GM21528 (cell line): ENCODE data around the gene HERC6.
"Not testable (repeated sequence)": the region's sequence is repeated elsewhere in the genome, so short reads cannot be mapped to it uniquely, and the experiment has no call there.

Source experiments
- ATAC-seq: cut with Tn5 transposase; IDR thresholded peaks from one replicate; pipeline ENCODE4 v1.9.1; 2021; ENCODE audit warnings: mild to moderate bottlenecking, moderate library complexity; ENCODE audit not compliant: unreplicated experiment, low FRiP score

The HERC6 gene

DNA sequence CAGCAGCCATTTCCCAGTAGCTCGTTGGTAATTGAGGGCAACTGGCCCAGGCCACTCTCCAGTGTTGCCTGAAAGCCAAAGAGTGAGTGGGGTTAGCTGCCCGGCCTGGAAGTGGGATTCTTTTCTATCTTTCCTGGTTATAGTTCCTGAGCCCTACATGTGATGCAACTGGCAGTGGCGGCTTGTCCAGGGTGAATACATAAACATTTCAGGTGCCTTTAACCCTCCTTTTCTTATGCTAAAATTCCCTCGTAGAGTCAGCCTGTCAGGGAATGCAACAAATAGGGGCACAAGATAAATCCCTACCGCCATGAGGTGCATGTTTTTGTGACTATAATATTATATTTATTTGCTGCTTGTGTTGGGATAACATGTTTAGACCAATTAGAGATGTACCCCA lies 64.8 kb downstream of the HERC6 start:
- ATAC-seq: no peak

DNA sequence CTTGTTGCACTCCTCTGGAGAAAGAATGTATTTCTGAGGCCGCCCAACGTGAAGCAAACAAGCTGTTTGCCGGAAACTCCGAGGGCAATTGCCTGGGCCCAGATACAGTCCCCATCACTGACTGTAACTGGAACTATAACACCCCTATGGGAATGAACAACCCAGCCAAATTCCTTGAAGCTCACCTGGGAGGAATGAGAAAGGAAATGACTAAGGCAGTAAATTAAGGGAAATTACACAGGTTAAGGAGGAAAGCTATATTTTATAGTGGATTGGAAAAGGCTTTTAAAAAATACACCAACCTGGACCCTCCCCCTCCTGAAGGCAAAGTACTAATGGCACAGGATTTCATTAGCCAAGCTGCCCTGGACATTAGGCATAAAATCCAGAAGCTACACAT lies 66.6 kb downstream of the HERC6 start:
- no peak for ATAC-seq

DNA sequence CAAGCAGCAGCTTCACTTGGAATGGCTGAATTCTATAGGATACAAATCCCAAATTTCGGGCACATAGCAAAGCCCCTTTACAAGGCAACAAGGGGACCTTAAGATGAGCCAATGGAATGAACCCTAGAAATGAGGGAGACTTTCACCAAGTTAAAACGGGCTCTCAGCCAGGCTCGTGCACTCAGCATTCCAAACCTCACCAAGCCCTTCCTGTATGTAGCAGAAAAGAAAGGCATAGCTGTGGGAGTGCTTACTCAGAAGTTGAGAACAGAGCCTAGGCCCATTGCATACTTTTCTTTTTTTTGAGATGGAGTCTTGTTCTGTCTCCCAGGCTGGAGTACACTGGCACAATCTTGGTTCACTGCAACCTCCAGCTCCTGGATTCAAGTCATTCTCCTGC lies 67.5 kb downstream of the HERC6 start:
- no peak for ATAC-seq

DNA sequence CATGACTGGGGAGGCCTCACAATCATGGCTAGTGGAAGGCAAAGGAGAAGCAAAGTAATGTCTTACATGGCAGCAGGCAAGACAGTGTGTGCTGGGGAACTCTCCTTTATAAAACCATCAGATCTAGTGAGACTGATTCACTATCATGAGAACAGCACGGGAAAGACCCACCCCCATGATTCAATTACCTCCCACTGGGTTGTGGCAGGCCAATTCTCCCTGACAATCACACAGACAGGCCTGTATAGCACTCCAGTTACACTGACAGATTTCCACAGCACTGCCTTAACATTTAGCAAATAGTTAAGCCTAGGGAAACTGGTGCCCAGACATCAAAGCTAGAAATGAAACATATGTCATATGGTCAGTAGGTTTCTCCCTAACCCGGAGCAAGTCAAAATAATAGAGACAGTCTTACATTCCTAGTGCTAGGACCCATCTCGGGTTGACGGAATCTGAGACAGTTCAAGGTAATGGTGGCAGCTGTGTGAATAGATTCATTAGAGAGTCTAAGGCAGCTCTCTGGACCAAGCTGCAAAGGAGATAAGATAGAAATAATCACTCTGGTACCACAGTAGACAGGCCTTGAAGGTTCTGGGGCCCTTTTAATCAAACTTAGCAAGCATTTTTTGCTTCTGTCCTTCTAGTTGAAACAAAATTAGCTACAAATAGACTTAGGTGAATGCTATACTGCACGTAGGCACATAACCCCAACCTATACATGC lies 68.9 kb downstream of the HERC6 start:
- no peak for ATAC-seq

DNA sequence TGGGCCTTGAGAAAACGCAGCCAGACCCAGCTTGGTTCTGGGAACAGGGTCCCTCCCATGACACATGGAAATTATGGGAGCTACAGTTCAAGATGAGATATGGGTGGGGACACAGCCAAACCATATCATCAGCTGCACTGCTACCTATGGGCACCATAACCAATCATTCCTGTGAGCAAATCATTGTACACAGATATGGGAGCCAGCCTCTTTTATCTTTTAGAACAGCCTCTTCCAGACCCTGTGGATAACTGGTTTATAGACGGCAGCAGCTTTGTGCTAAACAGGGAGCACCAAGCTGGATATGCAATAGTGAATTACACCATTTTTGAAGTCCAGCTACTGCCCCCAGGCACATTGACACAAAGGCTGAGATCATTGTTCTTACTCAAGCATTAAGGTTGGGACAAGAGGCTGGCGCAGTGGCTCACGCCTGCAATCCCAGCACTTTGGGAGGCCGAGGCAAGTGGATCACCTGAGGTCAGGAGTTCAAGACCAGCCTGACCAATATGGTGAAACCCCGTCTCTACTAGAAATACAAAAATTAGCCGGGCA lies 69.6 kb downstream of the HERC6 start:
- not testable (repeated sequence) for ATAC-seq

DNA sequence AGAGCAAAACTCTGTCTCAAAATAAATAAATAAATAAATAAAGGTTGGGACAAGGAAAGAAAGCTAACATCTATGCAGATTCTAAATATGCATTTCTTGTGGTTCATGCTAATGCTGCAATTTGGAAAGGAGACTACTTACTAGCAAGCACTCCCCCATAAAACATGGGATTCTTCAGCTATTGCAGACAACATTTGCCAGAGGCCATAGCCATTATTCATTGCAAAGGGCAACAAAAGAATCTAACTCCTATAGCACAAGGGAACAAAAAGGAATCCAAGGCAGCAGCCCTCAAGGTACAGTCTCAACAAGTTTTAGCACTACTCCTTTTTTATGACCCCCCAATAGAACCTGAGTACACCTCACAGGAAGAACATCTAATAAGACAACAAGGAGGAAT lies 70.2 kb downstream of the HERC6 start:
- ATAC-seq: no peak

DNA sequence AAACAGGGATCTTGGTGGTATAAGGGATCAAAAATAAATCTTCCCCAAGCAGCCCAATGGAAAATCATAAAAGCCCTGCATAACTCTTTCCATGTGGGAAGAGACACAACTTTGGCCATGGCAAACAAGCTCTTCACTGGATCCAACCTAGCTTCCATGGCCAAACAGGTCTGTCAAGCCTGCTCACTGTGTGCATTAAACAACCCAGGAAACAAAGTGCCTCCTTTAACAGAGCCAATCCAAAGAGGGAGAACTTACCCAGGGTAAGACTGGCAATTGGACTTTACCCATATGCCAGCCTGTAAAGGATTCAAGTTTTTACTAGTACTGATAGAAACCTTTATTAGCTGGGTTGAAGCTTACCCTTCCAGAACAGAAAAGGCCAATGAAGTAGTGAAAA lies 70.6 kb downstream of the HERC6 start:
- ATAC-seq: no peak

DNA sequence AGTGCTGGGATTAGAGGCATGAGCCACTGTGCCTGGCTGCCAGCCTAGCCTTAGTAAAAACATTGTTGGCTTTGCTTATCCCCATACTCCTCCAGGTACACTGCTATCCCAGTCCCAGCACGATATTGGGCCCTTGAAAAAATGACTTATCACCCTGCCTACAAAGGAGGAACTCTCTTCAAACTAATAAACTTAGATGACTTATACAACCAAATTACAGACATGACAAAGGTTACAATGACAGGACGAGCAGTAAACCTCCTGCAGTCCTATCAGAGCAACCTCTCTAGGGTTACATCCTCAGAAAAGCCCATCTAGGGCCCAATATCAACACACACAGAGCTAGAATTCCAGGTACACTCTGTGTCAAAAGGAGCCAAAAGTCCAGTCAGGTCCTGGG lies 72.6 kb downstream of the HERC6 start:
- no peak for ATAC-seq

DNA sequence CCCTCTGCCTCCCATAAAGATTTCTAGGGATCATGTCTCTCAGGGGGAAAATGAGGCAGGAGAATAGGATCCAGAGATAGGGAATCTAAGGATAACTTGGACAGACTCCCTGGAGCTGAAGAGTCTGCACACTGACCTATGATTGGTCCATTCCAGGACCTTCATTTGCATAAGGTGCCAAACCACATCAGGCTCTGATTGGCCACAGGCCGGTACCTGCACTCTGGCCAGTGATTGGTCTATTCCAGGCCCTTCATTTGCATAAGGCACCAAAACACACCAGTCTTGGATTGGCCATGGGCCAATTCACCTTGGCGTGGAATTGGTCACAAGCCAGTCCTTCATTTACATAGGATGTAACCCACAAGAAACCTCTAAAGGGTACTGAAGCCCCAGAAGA lies 74.3 kb downstream of the HERC6 start:
- no peak for ATAC-seq

DNA sequence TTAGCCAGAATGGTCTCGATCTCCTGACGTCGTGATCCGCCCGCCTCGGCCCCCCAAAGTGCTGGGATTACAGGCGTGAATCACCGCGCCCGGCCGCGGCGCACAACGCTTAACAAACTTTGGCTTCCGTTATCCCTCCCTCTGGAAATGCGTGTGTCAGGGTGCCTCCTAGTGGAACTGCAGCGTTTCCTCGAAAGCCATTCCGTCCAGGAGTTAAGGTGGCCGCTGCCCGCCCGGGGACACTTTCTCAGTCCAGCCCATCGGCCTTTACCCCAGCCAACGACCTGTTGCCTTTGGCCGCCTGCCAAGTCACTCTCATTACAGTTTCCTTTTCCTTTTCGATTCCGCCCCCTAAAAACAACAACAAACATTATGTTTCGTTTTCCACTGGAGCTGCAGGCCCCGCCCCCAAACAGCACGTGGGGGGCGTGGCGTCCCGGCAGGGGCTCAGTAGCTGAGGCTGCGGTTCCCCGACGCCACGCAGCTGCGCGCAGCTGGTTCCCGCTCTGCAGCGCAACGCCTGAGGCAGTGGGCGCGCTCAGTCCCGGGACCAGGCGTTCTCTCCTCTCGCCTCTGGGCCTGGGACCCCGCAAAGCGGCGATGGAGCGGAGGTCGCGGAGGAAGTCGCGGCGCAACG lies 78.1 kb downstream of the HERC6 start, which contains the start of gene HERC5:
TSS of gene HERC5 (plus strand) at position 450 of the 637 bp plus-strand sequence. CDS start at position 601, 151 bp downstream.
- ATAC-seq: peak; percentile 95

DNA sequence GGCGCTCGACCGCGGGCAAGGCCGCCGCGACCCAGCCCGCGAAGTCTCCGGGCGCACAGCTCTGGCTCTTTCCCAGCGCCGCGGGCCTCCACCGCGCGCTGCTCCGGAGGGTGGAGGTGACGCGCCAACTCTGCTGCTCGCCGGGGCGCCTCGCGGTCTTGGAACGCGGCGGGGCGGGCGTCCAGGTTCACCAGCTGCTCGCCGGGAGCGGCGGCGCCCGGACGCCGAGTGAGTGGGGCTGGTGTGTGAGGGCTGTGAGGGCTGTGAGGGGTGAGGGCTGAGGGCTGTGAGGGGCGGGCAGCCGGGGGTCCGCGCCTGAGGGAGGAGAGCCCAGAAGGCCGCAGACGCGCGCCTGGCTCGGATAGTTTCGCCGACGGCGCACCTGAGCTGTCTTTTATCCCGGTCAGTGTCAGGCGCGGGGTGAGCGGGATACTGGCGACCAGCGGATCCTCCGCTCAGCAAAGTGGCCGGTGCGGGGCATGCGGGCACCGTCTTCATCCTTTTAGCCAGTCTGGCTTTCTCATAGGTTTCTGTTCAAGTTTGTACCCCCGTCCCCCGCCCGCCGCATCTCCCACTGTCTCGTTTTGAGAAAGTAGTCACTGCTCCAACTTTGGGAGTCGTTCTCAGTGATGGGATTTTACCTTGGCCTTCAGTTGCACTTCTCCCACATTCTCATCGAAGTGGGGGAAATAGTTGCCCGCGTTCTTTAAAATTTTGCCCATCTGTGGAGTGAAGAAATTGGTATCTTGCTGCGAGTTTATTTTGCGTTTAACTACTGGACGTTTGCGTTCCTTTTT lies 78.9 kb downstream of the HERC6 start:
- ATAC-seq: peak; percentile 49

DNA sequence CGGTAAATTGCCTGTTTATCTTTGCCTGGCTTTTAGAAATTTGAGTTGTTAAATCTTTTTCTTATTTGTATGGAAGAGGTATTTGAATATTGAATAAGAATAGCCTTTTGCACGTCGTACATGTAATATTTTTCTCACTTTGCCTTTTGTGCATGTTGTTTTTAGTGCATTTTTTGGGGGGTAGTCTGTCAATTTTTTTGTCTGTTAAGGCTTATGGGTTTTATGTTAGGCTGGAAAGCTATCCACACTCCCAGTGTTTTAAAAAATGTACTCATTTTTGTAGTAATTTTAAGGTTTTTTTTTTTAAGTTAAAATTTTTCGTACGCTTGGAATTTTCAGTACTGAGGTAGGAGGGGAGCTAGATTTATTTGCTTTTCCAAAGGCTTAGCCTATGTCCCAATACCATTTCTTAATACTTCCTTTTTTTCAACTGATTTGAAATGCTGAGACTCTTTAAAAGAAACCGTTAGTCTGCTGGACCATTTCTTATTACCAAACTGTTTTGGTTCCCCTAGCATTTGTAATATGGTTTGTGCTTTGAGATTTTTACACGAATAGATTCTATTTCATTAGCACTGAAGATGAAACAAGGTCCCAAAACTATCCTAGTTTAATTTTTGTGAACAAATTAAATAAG lies 79.6 kb downstream of the HERC6 start:
- ATAC-seq: no peak

DNA sequence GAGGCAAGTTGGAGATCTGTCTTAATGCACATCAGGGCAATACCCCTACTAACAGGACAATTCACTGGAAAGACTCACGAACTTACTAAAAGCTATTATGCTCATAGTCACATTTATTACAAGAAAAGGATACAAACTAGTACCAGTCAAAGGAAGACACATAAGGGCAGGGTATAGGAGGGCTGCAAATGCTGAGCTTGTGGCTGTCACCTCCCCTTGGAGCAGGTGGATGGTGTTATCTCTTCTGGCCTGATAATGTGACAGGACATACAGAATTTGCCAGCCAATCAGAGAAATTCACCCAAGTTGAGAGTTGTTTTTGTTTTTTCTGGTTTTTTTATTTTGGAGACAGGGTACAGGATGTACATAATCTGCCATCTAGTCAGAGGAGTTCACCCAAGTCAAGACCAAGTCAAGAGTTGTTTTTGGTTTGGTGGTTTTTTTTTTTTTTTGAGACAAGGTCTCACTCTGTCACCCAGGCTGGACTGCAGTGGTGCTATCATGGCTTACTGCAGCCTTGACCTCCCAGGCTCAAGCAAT lies 87.1 kb downstream of the HERC6 start:
- no peak for ATAC-seq

DNA sequence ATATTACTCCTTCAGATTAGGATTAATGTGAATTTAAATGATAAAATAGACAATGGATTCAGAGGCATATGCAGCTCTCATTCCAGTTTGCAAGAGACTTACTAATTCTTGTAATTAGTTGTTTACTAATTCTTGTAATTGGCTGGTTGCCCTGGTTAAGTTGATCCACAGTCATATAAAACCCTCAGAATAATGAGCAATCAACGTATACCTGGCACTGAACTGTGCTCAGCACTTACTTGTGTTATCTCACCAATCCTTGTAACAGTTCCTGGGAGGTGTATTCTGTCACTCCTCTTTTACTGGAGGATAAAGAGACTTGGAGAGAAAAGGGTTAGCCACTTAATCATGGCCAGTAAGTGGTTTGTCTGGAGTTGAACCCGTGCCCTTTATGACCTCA lies 88.7 kb downstream of the HERC6 start:
- ATAC-seq: no peak

DNA sequence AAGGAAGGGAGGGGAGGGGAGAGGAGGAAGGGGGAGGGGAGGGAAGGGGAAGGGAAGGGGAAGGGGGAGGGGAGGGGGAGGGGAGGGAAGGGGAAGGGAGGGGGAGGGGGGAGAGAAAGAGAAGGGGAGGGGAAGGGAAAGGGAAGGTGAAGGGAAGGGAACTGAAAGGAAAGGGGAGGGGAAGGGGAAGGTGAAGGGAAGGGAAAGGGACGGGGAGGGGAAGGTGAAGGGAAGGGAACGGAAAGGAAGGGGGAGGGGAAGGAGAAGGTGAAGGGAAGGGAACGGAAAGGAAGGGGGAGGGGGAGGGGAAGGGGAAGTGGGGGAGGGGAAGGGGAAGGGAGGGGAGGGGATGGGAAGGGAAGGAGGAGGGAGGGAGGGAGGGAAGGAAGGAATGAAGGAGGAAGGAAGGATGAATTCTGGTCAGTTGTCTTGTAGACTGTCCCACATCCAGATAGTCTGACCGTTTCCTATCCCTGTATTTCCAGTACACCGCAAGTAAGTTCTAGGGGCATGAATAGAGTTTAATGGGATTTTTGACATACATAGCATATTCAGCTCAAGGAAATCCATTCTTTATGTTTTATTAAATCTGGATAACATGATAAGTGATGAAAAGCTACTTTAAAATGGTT lies 98.7 kb downstream of the HERC6 start:
- no peak for ATAC-seq

DNA sequence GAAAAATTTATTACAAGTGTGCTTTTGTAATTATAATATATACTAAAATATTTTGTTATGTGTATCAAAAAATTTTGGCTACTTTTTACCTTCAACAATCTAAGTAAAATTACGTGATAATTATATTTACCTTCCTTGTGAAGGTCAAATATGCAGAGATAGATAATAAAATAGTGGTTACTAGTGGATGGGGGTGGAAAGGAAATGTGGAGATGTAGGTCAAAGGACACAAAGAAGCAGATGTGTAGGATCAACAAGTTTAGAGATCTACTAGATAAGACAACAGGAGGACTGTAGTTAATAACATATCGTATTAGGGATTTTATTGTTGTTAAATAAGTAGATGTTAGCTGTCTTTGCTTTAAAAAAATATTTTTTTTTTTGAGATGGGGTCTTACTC lies 99.6 kb downstream of the HERC6 start:
- no peak for ATAC-seq

DNA sequence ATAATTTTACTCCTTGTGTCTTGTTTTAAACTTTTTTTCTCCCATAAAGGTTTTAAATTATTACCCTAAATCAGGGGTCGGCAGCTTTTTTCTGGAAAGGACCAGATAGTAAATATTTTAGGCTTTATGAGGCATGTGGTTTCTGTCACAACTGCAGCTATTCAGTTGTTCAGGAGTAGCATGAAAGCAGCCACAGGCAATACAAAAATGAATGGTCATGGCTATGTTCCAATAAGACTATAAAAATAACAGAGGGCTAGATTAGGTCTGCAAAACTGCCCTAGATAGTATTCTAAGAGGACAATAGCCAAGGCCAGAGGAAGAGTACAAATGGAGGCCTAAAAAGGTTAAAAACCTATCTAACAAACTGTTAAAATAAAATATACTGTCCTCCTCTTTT lies 102.9 kb downstream of the HERC6 start:
- ATAC-seq: no peak

DNA sequence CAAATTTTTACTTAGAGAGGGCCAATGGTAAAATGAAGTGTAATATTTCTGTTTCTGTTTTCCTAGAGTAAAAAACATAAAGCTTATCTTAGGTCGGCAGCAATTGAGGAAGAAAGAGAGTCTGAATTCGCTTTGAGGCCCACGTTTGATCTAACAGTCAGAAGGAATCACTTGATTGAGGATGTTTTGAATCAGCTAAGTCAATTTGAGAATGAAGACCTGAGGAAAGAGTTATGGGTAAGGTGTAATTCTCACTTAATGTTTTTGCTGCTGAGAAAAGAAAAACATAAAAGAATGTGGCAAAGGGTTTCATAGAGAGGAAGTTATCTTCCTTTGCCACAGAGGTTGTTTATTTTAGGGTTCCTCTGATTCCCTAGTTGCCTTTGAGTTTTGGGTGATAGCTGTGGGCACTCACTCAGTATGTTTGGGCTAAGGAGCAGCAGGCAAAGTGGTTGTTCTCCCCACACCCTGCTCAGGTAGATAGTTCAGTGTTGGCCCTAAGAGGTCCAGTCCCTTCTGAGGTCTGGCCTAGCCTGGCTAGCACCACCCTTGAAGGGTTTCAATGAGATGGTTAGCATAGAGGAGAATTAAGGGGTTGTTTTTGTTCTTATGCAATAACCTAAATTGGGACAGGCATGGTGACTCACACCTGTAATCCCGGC lies 110.6 kb downstream of the HERC6 start:
- ATAC-seq: no peak
